SK-N-SH treated with all-trans-retinoic acid at 6 μM for 48 hours (cell line): ENCODE data around the gene KCNK1.

Experiments
- ATAC-seq: fragments of 200-7000 bp; cut with Tn5 transposase; 3 replicates; pipeline ENCODE4 v1.9.1; 2020; ENCODE audit warnings: mild to moderate bottlenecking, moderate library complexity
- ARNTL ChIP-seq: fragments of 450-650 bp; formaldehyde crosslinking; IDR thresholded peaks from 2 replicates; pipeline ENCODE4 v1.5.0; 2020; ENCODE audit warnings: low read depth, mild to moderate bottlenecking, moderate library complexity, borderline replicate concordance
- BACH2 ChIP-seq: fragments of 250-450 bp; sonication (Bioruptor Pico); IDR thresholded peaks from 2 replicates; pipeline ENCODE4 v1.9.0; 2021; ENCODE audit warnings: mild to moderate bottlenecking, borderline replicate concordance
- CSDC2 ChIP-seq: fragments of 250-450 bp; sonication (Bioruptor Pico); IDR thresholded peaks from 2 replicates; pipeline ENCODE4 v1.5.0; 2020; ENCODE audit warnings: mild to moderate bottlenecking, moderate library complexity
- ESRRG ChIP-seq: fragments of 250-450 bp; sonication (Bioruptor Pico); IDR thresholded peaks from 2 replicates; pipeline ENCODE4 v1.6.1; 2021; ENCODE audit warnings: mild to moderate bottlenecking
- GLIS3 ChIP-seq: fragments of 250-450 bp; sonication (Bioruptor Pico); IDR thresholded peaks from 2 replicates; pipeline ENCODE4 v1.5.0; 2020; ENCODE audit warnings: mild to moderate bottlenecking, moderate library complexity
- ISL1 ChIP-seq: fragments of 250-450 bp; sonication (Bioruptor Pico); IDR thresholded peaks from 2 replicates; pipeline ENCODE4 v2.1.2; 2022; ENCODE audit warnings: mild to moderate bottlenecking, moderate library complexity
- OSR1 ChIP-seq: fragments of 250-450 bp; sonication (Bioruptor Pico); IDR thresholded peaks from 2 replicates; pipeline ENCODE4 v1.8.0; 2022; ENCODE audit warnings: moderate library complexity, mild to moderate bottlenecking, inconsistent platforms
- PPARA ChIP-seq: fragments of 250-450 bp; sonication (Bioruptor Pico); IDR thresholded peaks from 2 replicates; pipeline ENCODE4 v1.5.0; 2020; ENCODE audit warnings: mild to moderate bottlenecking, borderline replicate concordance
- RARB ChIP-seq: fragments of 250-450 bp; sonication (Bioruptor Pico); IDR thresholded peaks from 2 replicates; pipeline ENCODE4 v1.8.0; 2021; ENCODE audit warnings: mild to moderate bottlenecking, moderate library complexity
- SNAI2 ChIP-seq: fragments of 250-450 bp; sonication (Bioruptor Pico); IDR thresholded peaks from 2 replicates; pipeline ENCODE4 v1.5.0; 2020; ENCODE audit warnings: mild to moderate bottlenecking, moderate library complexity
- TCF4 ChIP-seq: fragments of 250-450 bp; sonication (Bioruptor Pico); IDR thresholded peaks from 2 replicates; pipeline ENCODE4 v1.8.0; 2021; ENCODE audit warnings: mild to moderate bottlenecking, moderate library complexity, borderline replicate concordance
- TOX ChIP-seq: fragments of 250-450 bp; sonication (Bioruptor Pico); IDR thresholded peaks from 2 replicates; pipeline ENCODE4 v1.8.0; 2021; ENCODE audit warnings: mild to moderate bottlenecking, moderate library complexity, borderline replicate concordance
- ZC3H10 ChIP-seq: fragments of 250-450 bp; sonication (Bioruptor Pico); IDR thresholded peaks from 2 replicates; pipeline ENCODE4 v1.5.1; 2021; ENCODE audit warnings: mild to moderate bottlenecking, moderate library complexity
- ZFP3 ChIP-seq: fragments of 250-450 bp; sonication (Bioruptor Pico); IDR thresholded peaks from 2 replicates; pipeline ENCODE4 v1.5.0; 2020; ENCODE audit warnings: mild to moderate bottlenecking, moderate library complexity
- ZFP30 ChIP-seq: fragments of 450-650 bp; formaldehyde crosslinking; IDR thresholded peaks from 2 replicates; pipeline ENCODE4 v1.5.0; 2022; ENCODE audit warnings: mild to moderate bottlenecking, moderate library complexity
- ZNF565 ChIP-seq: fragments of 450-650 bp; formaldehyde crosslinking; conservative IDR thresholded peaks from 2 replicates; pipeline ENCODE4 v1.5.0; 2020; ENCODE audit warnings: low read depth, mild to moderate bottlenecking, moderate library complexity
- ZNF70 ChIP-seq: fragments of 450-650 bp; formaldehyde crosslinking; IDR thresholded peaks from 2 replicates; pipeline ENCODE4 v1.5.0; 2020; ENCODE audit warnings: mild to moderate bottlenecking, moderate library complexity
- ZNF8 ChIP-seq: fragments of 450-650 bp; formaldehyde crosslinking; IDR thresholded peaks from 2 replicates; pipeline ENCODE4 v1.5.0; 2020; ENCODE audit warnings: mild to moderate bottlenecking, moderate library complexity
- TF ChIP-seq, protein P1 (sequence below): fragments of 250-450 bp; sonication (Bioruptor Pico); IDR thresholded peaks from 2 replicates; pipeline ENCODE4 v1.8.0; 2020; ENCODE audit warnings: mild to moderate bottlenecking, moderate library complexity, borderline replicate concordance
- TF ChIP-seq, protein P2 (sequence below): fragments of 250-450 bp; sonication (Bioruptor Pico); IDR thresholded peaks from 2 replicates; pipeline ENCODE4 v1.5.1; 2021; ENCODE audit warnings: mild to moderate bottlenecking, moderate library complexity
- TF ChIP-seq, protein P3 (sequence below): fragments of 250-450 bp; sonication (Bioruptor Pico); IDR thresholded peaks from 2 replicates; pipeline ENCODE4 v1.5.1; 2020; ENCODE audit warnings: low read depth, mild to moderate bottlenecking, moderate library complexity
- TF ChIP-seq, protein P4 (sequence below): fragments of 250-450 bp; sonication (Bioruptor Pico); IDR thresholded peaks from 2 replicates; pipeline ENCODE4 v1.8.0; 2021; ENCODE audit warnings: low read depth, mild to moderate bottlenecking, moderate library complexity, borderline replicate concordance

Gene KCNK1

DNA sequence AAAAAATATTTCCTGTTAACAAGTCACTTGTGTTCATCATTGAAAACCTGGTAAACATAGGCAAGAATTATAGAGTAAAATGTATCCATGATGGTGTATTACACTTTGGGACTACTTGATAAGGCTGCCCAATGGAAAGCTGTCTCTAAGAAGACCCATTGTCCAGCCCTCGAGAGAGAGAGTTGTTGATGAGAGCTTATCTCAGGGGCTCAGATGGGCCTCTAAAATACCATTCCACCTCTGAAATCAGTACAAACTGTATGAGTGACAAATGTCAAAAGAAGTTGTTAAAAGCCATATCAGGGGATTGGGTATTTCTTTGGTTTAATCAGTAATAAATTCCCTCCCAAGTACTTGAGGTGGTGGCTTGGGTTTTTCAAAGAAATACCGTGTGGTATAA lies 96.1 kb downstream of the KCNK1 start:
- ATAC-seq, result no peak
- no peak for TF ChIP-seq ZNF8 (CRISPR knock-in tag)
- no peak for TF ChIP-seq ZNF70 (CRISPR knock-in tag)
- TF ChIP-seq ZNF565 (CRISPR knock-in tag), result no peak
- TF ChIP-seq ZFP30 (CRISPR knock-in tag), result no peak
- no peak for TF ChIP-seq OSR1
- TF ChIP-seq, all 23 proteins: peak for 0

DNA sequence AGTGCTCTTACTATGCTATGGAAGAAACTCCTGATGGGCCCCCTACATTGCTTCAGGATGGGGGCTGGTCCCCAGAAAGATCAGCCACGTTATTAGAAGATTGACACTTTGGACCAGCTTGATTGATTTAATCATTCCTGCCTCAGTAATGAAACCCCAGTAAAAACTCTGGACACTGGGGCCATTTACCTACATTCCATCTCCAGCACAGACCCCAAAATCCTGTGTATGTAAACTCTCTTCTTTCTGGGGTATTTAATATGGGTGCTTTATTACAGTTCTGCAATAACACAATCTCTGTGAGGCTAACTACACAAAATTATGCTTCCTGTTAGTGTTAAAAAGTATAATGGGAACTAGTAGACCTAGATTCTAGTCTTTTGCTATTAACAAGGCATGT lies 96.6 kb downstream of the KCNK1 start:
- TF ChIP-seq, protein P1, sequence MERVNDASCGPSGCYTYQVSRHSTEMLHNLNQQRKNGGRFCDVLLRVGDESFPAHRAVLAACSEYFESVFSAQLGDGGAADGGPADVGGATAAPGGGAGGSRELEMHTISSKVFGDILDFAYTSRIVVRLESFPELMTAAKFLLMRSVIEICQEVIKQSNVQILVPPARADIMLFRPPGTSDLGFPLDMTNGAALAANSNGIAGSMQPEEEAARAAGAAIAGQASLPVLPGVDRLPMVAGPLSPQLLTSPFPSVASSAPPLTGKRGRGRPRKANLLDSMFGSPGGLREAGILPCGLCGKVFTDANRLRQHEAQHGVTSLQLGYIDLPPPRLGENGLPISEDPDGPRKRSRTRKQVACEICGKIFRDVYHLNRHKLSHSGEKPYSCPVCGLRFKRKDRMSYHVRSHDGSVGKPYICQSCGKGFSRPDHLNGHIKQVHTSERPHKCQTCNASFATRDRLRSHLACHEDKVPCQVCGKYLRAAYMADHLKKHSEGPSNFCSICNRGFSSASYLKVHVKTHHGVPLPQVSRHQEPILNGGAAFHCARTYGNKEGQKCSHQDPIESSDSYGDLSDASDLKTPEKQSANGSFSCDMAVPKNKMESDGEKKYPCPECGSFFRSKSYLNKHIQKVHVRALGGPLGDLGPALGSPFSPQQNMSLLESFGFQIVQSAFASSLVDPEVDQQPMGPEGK, result no peak
- TF ChIP-seq ESRRG (CRISPR knock-in tag) (no peak), ISL1 (no peak), TCF4 (CRISPR knock-in tag) (no peak), ZC3H10 (CRISPR knock-in tag) (no peak), OSR1 (no peak), TOX (no peak), GLIS3 (no peak), ZNF565 (CRISPR knock-in tag) (no peak)
- TF ChIP-seq, protein P2, sequence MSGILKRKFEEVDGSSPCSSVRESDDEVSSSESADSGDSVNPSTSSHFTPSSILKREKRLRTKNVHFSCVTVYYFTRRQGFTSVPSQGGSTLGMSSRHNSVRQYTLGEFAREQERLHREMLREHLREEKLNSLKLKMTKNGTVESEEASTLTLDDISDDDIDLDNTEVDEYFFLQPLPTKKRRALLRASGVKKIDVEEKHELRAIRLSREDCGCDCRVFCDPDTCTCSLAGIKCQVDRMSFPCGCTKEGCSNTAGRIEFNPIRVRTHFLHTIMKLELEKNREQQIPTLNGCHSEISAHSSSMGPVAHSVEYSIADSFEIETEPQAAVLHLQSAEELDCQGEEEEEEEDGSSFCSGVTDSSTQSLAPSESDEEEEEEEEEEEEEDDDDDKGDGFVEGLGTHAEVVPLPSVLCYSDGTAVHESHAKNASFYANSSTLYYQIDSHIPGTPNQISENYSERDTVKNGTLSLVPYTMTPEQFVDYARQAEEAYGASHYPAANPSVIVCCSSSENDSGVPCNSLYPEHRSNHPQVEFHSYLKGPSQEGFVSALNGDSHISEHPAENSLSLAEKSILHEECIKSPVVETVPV, result no peak
- TF ChIP-seq, protein P3, sequence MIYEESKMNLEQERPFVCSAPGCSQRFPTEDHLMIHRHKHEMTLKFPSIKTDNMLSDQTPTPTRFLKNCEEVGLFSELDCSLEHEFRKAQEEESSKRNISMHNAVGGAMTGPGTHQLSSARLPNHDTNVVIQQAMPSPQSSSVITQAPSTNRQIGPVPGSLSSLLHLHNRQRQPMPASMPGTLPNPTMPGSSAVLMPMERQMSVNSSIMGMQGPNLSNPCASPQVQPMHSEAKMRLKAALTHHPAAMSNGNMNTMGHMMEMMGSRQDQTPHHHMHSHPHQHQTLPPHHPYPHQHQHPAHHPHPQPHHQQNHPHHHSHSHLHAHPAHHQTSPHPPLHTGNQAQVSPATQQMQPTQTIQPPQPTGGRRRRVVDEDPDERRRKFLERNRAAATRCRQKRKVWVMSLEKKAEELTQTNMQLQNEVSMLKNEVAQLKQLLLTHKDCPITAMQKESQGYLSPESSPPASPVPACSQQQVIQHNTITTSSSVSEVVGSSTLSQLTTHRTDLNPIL (CRISPR knock-in tag), result no peak
- no peak for ATAC-seq

DNA sequence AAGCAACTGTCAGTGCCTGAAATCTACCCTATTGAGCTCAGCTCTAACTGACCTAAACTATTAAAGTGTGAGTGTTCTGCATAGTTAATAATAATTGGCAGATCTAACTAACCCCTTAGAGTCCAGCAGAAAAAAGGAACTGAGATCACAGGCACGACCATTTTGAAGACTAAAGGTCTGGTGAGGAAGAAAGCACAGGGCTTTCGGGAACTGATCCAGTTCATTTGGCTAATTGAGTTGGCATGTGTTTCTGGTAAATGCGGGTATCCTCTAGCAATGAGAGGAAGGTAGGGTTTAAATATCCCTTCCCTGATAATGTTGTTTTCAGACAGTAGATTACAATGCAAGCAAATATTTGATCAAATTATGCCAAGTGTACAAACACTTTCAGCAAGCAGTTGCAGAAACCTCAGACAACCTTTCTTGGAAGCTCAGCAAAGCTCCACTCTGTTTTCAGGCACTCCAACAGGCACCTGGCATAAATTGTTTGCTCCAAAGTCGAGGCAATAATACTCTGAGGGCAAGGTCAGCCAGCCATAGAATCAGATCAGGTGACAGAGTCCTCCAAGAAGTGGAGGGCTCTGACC lies 100.8 kb downstream of the KCNK1 start:
- no peak; the same call in 2 of the 3 replicates for ATAC-seq
- TF ChIP-seq, protein P1, result no peak
- no peak for TF ChIP-seq CSDC2 (CRISPR knock-in tag)
- TF ChIP-seq PPARA (CRISPR knock-in tag), result no peak
- TF ChIP-seq, protein P3 (CRISPR knock-in tag), result no peak
- TF ChIP-seq, protein P2, result no peak
- TF ChIP-seq ZNF70 (CRISPR knock-in tag), result no peak
- no peak for TF ChIP-seq ARNTL (CRISPR knock-in tag)
- no peak for TF ChIP-seq RARB
- no peak for TF ChIP-seq BACH2 (CRISPR knock-in tag)
- no peak for TF ChIP-seq SNAI2 (CRISPR knock-in tag)
- no peak for TF ChIP-seq ZC3H10 (CRISPR knock-in tag)
- TF ChIP-seq OSR1, result no peak
- TF ChIP-seq ZFP3, result no peak
- TF ChIP-seq GLIS3, result no peak
- no peak for TF ChIP-seq TOX
- TF ChIP-seq, protein P4, sequence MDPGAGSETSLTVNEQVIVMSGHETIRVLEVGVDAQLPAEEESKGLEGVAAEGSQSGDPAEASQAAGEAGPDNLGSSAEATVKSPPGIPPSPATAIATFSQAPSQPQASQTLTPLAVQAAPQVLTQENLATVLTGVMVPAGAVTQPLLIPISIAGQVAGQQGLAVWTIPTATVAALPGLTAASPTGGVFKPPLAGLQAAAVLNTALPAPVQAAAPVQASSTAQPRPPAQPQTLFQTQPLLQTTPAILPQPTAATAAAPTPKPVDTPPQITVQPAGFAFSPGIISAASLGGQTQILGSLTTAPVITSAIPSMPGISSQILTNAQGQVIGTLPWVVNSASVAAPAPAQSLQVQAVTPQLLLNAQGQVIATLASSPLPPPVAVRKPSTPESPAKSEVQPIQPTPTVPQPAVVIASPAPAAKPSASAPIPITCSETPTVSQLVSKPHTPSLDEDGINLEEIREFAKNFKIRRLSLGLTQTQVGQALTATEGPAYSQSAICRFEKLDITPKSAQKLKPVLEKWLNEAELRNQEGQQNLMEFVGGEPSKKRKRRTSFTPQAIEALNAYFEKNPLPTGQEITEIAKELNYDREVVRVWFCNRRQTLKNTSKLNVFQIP, result no peak
- no peak for TF ChIP-seq ZNF565 (CRISPR knock-in tag)
- no peak for TF ChIP-seq ZFP30 (CRISPR knock-in tag)
- TF ChIP-seq TCF4 (CRISPR knock-in tag), result no peak
